GM12873 (cell line): ENCODE measurements around the gene AFMID.

Experiments
- CTCF ChIP-seq: IDR thresholded peaks from 2 replicates; pipeline ENCODE4 v1.5.1; 2012; ENCODE audit warnings: low read depth, mild to moderate bottlenecking, moderate library complexity, low read length, control low read depth; ENCODE audit not compliant: insufficient read depth; ENCODE audit errors: missing control alignments

Gene AFMID

GRCh38 chr17:78147315-78147998, 39.7 kb upstream of the AFMID start:
- no peak for TF ChIP-seq CTCF

GRCh38 chr17:78148286-78149016, 38.7 kb upstream of the AFMID start:
- TF ChIP-seq CTCF = no peak

- no peak for TF ChIP-seq CTCF
Observed at GRCh38 chr17:78151514-78152008, 35.6 kb upstream of the AFMID start.

- no peak for TF ChIP-seq CTCF
Observed at GRCh38 chr17:78154903-78155811, 32.0 kb upstream of the AFMID start.

GRCh38 chr17:78159575-78160158, 27.5 kb upstream of the AFMID start:
- no peak for TF ChIP-seq CTCF

- TF ChIP-seq CTCF = no peak
Observed at GRCh38 chr17:78163881-78164747, 23.0 kb upstream of the AFMID start.
